Activated T-helper 1 cell treated with anti-CD3 and anti-CD28 coated beads, Interleukin-12 subunit alpha, Interleukin-12 subunit beta, Interleukin-2, Interleukin-4 antibody, amounts not matched to agents 30 ng/mL and 10 ng/mL and 1 ng/mL, durations not matched to agents 14 hours and 24 hours and 36 hours (primary cell): ENCODE results near the gene PLA2G4D. TPM values are rescaled to one million over a fixed set of nuclear protein-coding genes. Genes with fewer than 3 reads are reported as not detected.

Source experiments
- DNase-seq: peaks from one replicate; pipeline ENCODE4 v3.0.0; 2021; ENCODE audit warnings: low spot score
- H3K27ac Mint-ChIP-seq: one replicate; pipeline ENCODE4 v1.8.0; 2021; ENCODE audit warnings: mild to moderate bottlenecking, mixed read lengths
- H3K27me3 Mint-ChIP-seq: one replicate; pipeline ENCODE4 v1.8.0; 2022; ENCODE audit warnings: mild to moderate bottlenecking, moderate library complexity, mixed read lengths; ENCODE audit not compliant: insufficient read depth
- H3K36me3 Mint-ChIP-seq: one replicate; pipeline ENCODE4 v1.8.0; 2021; ENCODE audit warnings: low read depth, mixed read lengths
- H3K4me1 Mint-ChIP-seq: one replicate; pipeline ENCODE4 v1.8.0; 2021; ENCODE audit warnings: low read depth, mixed read lengths
- H3K4me3 Mint-ChIP-seq: one replicate; pipeline ENCODE4 v1.8.0; 2021; ENCODE audit warnings: mild to moderate bottlenecking, moderate library complexity, mixed read lengths
- H3K9me3 Mint-ChIP-seq: one replicate; pipeline ENCODE4 v1.8.0; 2021; ENCODE audit warnings: mixed read lengths
- intact Hi-C: fragments of 100-400 bp; cut with micrococcal nuclease; formaldehyde crosslinking; loops from one replicate; pipeline ENCODE4 v1.15.1; 2024
- total RNA-seq: library from RNA; stranded (reverse); gene quantifications from 2 replicates; pipeline ENCODE4 v1.2.3, GENCODE V29; 2022

PLA2G4D gene
- total RNA-seq, 1 donor from 2014 or later, result not detected

- intact Hi-C loops, result no loop called here
- H3K4me3 Mint-ChIP-seq, result no peak overlapping the region
- peaks cover 9% of the 10 kb centered on the region for H3K27me3 Mint-ChIP-seq
- no peak overlapping the region for H3K27ac Mint-ChIP-seq
- no peak for DNase-seq
- H3K36me3 Mint-ChIP-seq, result no peaks in the 10 kb centered on the region
- no peaks in the 10 kb centered on the region for H3K4me1 Mint-ChIP-seq
- H3K9me3 Mint-ChIP-seq, result no peaks in the 10 kb centered on the region
Measured at GRCh38 chr15:42118650-42119445, 24.5 kb upstream of the PLA2G4D start.

GRCh38 chr15:42111924-42112323 lies 17.6 kb upstream of the PLA2G4D start:
- DNase-seq, result no peak
- H3K27me3 Mint-ChIP-seq, result peaks cover 10% of the 10 kb centered on the region
- H3K36me3 Mint-ChIP-seq, result peaks cover 2% of the 10 kb centered on the region
- intact Hi-C loops, result no loop called here
- H3K4me3 Mint-ChIP-seq, result no peak overlapping the region
- no peak overlapping the region for H3K27ac Mint-ChIP-seq
- peaks cover 23% of the 10 kb centered on the region for H3K4me1 Mint-ChIP-seq
- H3K9me3 Mint-ChIP-seq, result no peaks in the 10 kb centered on the region

GRCh38 chr15:42110367-42110766 lies 16.0 kb upstream of the PLA2G4D start:
- DNase-seq, result no peak
- intact Hi-C loops, result no loop called here
- H3K36me3 Mint-ChIP-seq, result peaks cover 2% of the 10 kb centered on the region
- H3K4me1 Mint-ChIP-seq, result peaks cover 23% of the 10 kb centered on the region
- no peak overlapping the region for H3K4me3 Mint-ChIP-seq
- no peaks in the 10 kb centered on the region for H3K9me3 Mint-ChIP-seq
- H3K27ac Mint-ChIP-seq, result no peak overlapping the region
- H3K27me3 Mint-ChIP-seq, result peaks cover 8% of the 10 kb centered on the region

GRCh38 chr15:42108806-42109205 lies 14.4 kb upstream of the PLA2G4D start:
- Mint-ChIP-seq H3K9me3 (no peaks in the 10 kb centered on the region), H3K27me3 (peaks cover 4% of the 10 kb centered on the region), H3K27ac (no peak overlapping the region), H3K4me3 (no peak overlapping the region), H3K36me3 (peaks cover 2% of the 10 kb centered on the region), H3K4me1 (peaks cover 23% of the 10 kb centered on the region)
- intact Hi-C loops, result no loop called here
- no peak for DNase-seq

GRCh38 chr15:42108189-42108588 lies 13.8 kb upstream of the PLA2G4D start:
- intact Hi-C loops, result no loop called here
- peaks cover 2% of the 10 kb centered on the region for H3K27me3 Mint-ChIP-seq
- H3K27ac Mint-ChIP-seq, result no peak overlapping the region
- peaks cover 23% of the 10 kb centered on the region for H3K4me1 Mint-ChIP-seq
- no peak for DNase-seq
- H3K36me3 Mint-ChIP-seq, result peaks cover 2% of the 10 kb centered on the region
- no peak overlapping the region for H3K4me3 Mint-ChIP-seq
- H3K9me3 Mint-ChIP-seq, result no peaks in the 10 kb centered on the region

- H3K36me3 Mint-ChIP-seq, result peaks cover 1% of the 10 kb centered on the region
- H3K4me1 Mint-ChIP-seq, result peaks cover 23% of the 10 kb centered on the region
- intact Hi-C loops, result no loop called here
- H3K27ac Mint-ChIP-seq, result no peak overlapping the region
- DNase-seq, result no peak
- H3K9me3 Mint-ChIP-seq, result no peaks in the 10 kb centered on the region
- H3K4me3 Mint-ChIP-seq, result peak overlapping the region; percentile 8
- H3K27me3 Mint-ChIP-seq, result peaks cover 2% of the 10 kb centered on the region
Measured at GRCh38 chr15:42107473-42107872, 13.1 kb upstream of the PLA2G4D start.

GRCh38 chr15:42106288-42106687 lies 11.9 kb upstream of the PLA2G4D start:
- Mint-ChIP-seq H3K27ac (no peak overlapping the region), H3K4me1 (peaks cover 18% of the 10 kb centered on the region), H3K27me3 (peaks cover 2% of the 10 kb centered on the region), H3K36me3 (no peaks in the 10 kb centered on the region), H3K4me3 (no peak overlapping the region), H3K9me3 (no peaks in the 10 kb centered on the region)
- intact Hi-C loops, result no loop called here
- no peak for DNase-seq

GRCh38 chr15:42104095-42104891 lies 9.9 kb upstream of the PLA2G4D start:
- Mint-ChIP-seq H3K9me3 (no peaks in the 10 kb centered on the region), H3K4me3 (no peak overlapping the region)

GRCh38 chr15:42102646-42103235 lies 8.4 kb upstream of the PLA2G4D start:
- H3K36me3 Mint-ChIP-seq, result no peaks in the 10 kb centered on the region
- peaks cover 9% of the 10 kb centered on the region for H3K27me3 Mint-ChIP-seq
- H3K27ac Mint-ChIP-seq, result no peak overlapping the region
- intact Hi-C loops, result no loop called here
- DNase-seq, result no peak
- H3K4me1 Mint-ChIP-seq, result peaks cover 15% of the 10 kb centered on the region
- H3K9me3 Mint-ChIP-seq, result no peaks in the 10 kb centered on the region
- H3K4me3 Mint-ChIP-seq, result no peak overlapping the region

More at GRCh38 chr15:42104095-42104891, 9.9 kb upstream of the PLA2G4D start:
- intact Hi-C loops, result no loop called here
- DNase-seq, result no peak
- Mint-ChIP-seq H3K27ac (no peak overlapping the region), H3K27me3 (peaks cover 4% of the 10 kb centered on the region), H3K4me1 (peaks cover 23% of the 10 kb centered on the region), H3K36me3 (no peaks in the 10 kb centered on the region)

- no peak overlapping the region for H3K4me3 Mint-ChIP-seq
- peaks cover 9% of the 10 kb centered on the region for H3K4me1 Mint-ChIP-seq
- no peak overlapping the region for H3K27ac Mint-ChIP-seq
- intact Hi-C loops, result no loop called here
- H3K27me3 Mint-ChIP-seq, result peaks cover 14% of the 10 kb centered on the region
- H3K36me3 Mint-ChIP-seq, result no peaks in the 10 kb centered on the region
- H3K9me3 Mint-ChIP-seq, result no peaks in the 10 kb centered on the region
- no peak for DNase-seq
Measured at GRCh38 chr15:42101861-42102260, 7.5 kb upstream of the PLA2G4D start.

GRCh38 chr15:42100021-42100800 lies 5.8 kb upstream of the PLA2G4D start:
- Mint-ChIP-seq H3K9me3 (no peaks in the 10 kb centered on the region), H3K27me3 (peaks cover 16% of the 10 kb centered on the region), H3K27ac (no peak overlapping the region), H3K4me1 (peaks cover 9% of the 10 kb centered on the region), H3K4me3 (no peak overlapping the region), H3K36me3 (no peaks in the 10 kb centered on the region)
- intact Hi-C loops, result no loop called here
- no peak for DNase-seq

- H3K36me3 Mint-ChIP-seq, result no peaks in the 10 kb centered on the region
- no peak for DNase-seq
- peaks cover 5% of the 10 kb centered on the region for H3K4me1 Mint-ChIP-seq
- intact Hi-C loops, result no loop called here
- no peak overlapping the region for H3K27ac Mint-ChIP-seq
- no peak overlapping the region for H3K4me3 Mint-ChIP-seq
- H3K27me3 Mint-ChIP-seq, result peaks cover 16% of the 10 kb centered on the region
- H3K9me3 Mint-ChIP-seq, result no peaks in the 10 kb centered on the region
Measured at GRCh38 chr15:42097018-42097417, 2.7 kb upstream of the PLA2G4D start.
